Chondrocyte (in vitro differentiated cells): ENCODE measurements around the gene GLUD1. TPM values are rescaled to one million over a fixed set of nuclear protein-coding genes. Genes with fewer than 3 reads are reported as not detected.
A peak's percentile ranks its signal among the peaks of the same experiment; 100 is the strongest.
"Not testable (repeated sequence)": the region's sequence is repeated elsewhere in the genome, so short reads cannot be mapped to it uniquely, and the experiment has no call there.

ENCODE experiments used
- DNase-seq: peaks from one replicate; pipeline ENCODE4 v3.0.0; 2021; ENCODE audit warnings: mixed read lengths, low spot score
- H3K27ac Mint-ChIP-seq: one replicate; pipeline ENCODE4 v1.8.0; 2021; ENCODE audit warnings: mild to moderate bottlenecking, moderate library complexity, mixed read lengths; ENCODE audit not compliant: unreplicated experiment
- H3K27me3 Mint-ChIP-seq: 2 replicates; pipeline ENCODE4 v1.8.0; 2021; ENCODE audit warnings: low read depth, mixed read lengths
- H3K36me3 Mint-ChIP-seq: 2 replicates; pipeline ENCODE4 v1.8.0; 2021; ENCODE audit warnings: low read depth, mixed read lengths
- H3K4me1 Mint-ChIP-seq: 2 replicates; pipeline ENCODE4 v1.8.0; 2021; ENCODE audit warnings: low read depth, mild to moderate bottlenecking, mixed read lengths
- H3K4me3 Mint-ChIP-seq: one replicate; pipeline ENCODE4 v1.8.0; 2021; ENCODE audit warnings: mild to moderate bottlenecking, moderate library complexity, mixed read lengths; ENCODE audit not compliant: unreplicated experiment
- H3K9me3 Mint-ChIP-seq: 2 replicates; pipeline ENCODE4 v1.8.0; 2021; ENCODE audit warnings: low read depth, mixed read lengths
- total RNA-seq: library from RNA; stranded (reverse); gene quantifications from 3 replicates; pipeline ENCODE4 v1.2.1, GENCODE V29; 2021

GLUD1 gene
- total RNA-seq, 1 donor from 2014 or later, result 98.7 TPM

- H3K4me3 Mint-ChIP-seq, H3K27ac Mint-ChIP-seq, DNase-seq, H3K36me3 Mint-ChIP-seq, H3K9me3 Mint-ChIP-seq, H3K27me3 Mint-ChIP-seq: not testable (repeated sequence)
- peaks cover 14% of the 10 kb centered on the region for H3K4me1 Mint-ChIP-seq
These were observed 75.1 kb downstream of the GLUD1 start for GRCh38 chr10:87019504-87019903.

GRCh38 chr10:87019066-87019465 is 75.6 kb downstream of the GLUD1 start:
- not testable (repeated sequence) for H3K27me3 Mint-ChIP-seq, H3K9me3 Mint-ChIP-seq, H3K27ac Mint-ChIP-seq, H3K4me3 Mint-ChIP-seq, DNase-seq, H3K36me3 Mint-ChIP-seq
- H3K4me1 Mint-ChIP-seq, result peaks cover 14% of the 10 kb centered on the region

GRCh38 chr10:87018127-87018526 is 76.5 kb downstream of the GLUD1 start:
- DNase-seq, H3K4me3 Mint-ChIP-seq, H3K36me3 Mint-ChIP-seq, H3K9me3 Mint-ChIP-seq, H3K27me3 Mint-ChIP-seq, H3K27ac Mint-ChIP-seq: not testable (repeated sequence)
- H3K4me1 Mint-ChIP-seq, result peaks cover 14% of the 10 kb centered on the region

GRCh38 chr10:87014986-87015716 is 79.5 kb downstream of the GLUD1 start:
- not testable (repeated sequence) for H3K4me3 Mint-ChIP-seq, H3K9me3 Mint-ChIP-seq, DNase-seq, H3K27me3 Mint-ChIP-seq, H3K36me3 Mint-ChIP-seq
- Mint-ChIP-seq H3K4me1 (peaks cover 14% of the 10 kb centered on the region), H3K27ac (peak overlapping the region; percentile 80)

- not testable (repeated sequence) for H3K9me3 Mint-ChIP-seq, H3K27ac Mint-ChIP-seq, H3K4me3 Mint-ChIP-seq, H3K36me3 Mint-ChIP-seq, H3K27me3 Mint-ChIP-seq, DNase-seq
- H3K4me1 Mint-ChIP-seq, result peaks cover 14% of the 10 kb centered on the region
These were observed 81.1 kb downstream of the GLUD1 start for GRCh38 chr10:87013528-87013927.

- H3K9me3 Mint-ChIP-seq, DNase-seq, H3K27me3 Mint-ChIP-seq, H3K36me3 Mint-ChIP-seq, H3K4me3 Mint-ChIP-seq, H3K27ac Mint-ChIP-seq, H3K4me1 Mint-ChIP-seq: not testable (repeated sequence)
These were observed 85.4 kb downstream of the GLUD1 start for GRCh38 chr10:87009134-87009696.

- not testable (repeated sequence) for DNase-seq, H3K27ac Mint-ChIP-seq, H3K9me3 Mint-ChIP-seq, H3K36me3 Mint-ChIP-seq, H3K4me1 Mint-ChIP-seq, H3K27me3 Mint-ChIP-seq, H3K4me3 Mint-ChIP-seq
These were observed 86.3 kb downstream of the GLUD1 start for GRCh38 chr10:87008303-87008702.

- not testable (repeated sequence) for DNase-seq, H3K4me3 Mint-ChIP-seq
These were observed 87.0 kb downstream of the GLUD1 start for GRCh38 chr10:87007674-87008073.

GRCh38 chr10:87007124-87007523 is 87.5 kb downstream of the GLUD1 start:
- DNase-seq, H3K36me3 Mint-ChIP-seq, H3K4me1 Mint-ChIP-seq, H3K9me3 Mint-ChIP-seq, H3K4me3 Mint-ChIP-seq, H3K27ac Mint-ChIP-seq, H3K27me3 Mint-ChIP-seq: not testable (repeated sequence)

More at GRCh38 chr10:87007674-87008073, 87.0 kb downstream of the GLUD1 start:
- not testable (repeated sequence) for H3K4me1 Mint-ChIP-seq, H3K36me3 Mint-ChIP-seq, H3K27me3 Mint-ChIP-seq, H3K9me3 Mint-ChIP-seq
- H3K27ac Mint-ChIP-seq, result peak overlapping the region; percentile 39
